CD4-positive, alpha-beta T cell (primary cell): ENCODE measurements around the gene CPVL. TPM values are rescaled to one million over a fixed set of nuclear protein-coding genes. Genes with fewer than 3 reads are reported as not detected.

Source experiments
- ATAC-seq: fragments of 200-7000 bp; cut with Tn5 transposase; one replicate; pipeline ENCODE4 v1.10.0; 2022; ENCODE audit warnings: mild to moderate bottlenecking; ENCODE audit not compliant: poor library complexity
- CTCF ChIA-PET: fragments of 350-600 bp; sonication (Branson Sonifier 250); formaldehyde crosslinking; loops from one replicate; lab custom pipeline; 2021; ENCODE audit warnings: antibody characterized with exemption, inconsistent platforms; lab: Charles Lee
- POLR2A ChIA-PET: fragments of 350-600 bp; sonication (Branson Sonifier 250); formaldehyde crosslinking; loops from one replicate; lab custom pipeline; 2021; ENCODE audit warnings: antibody characterized with exemption, inconsistent platforms; lab: Charles Lee
- DNase-seq, 14 experiments: peaks; one replicate each; pipeline ENCODE4 v3.0.0-alpha.2; 2013 to 2020; ENCODE audit warnings: mixed read lengths in 2 of 14
- H3K27ac ChIP-seq, 2 donors: one replicate each; pipeline versions ENCODE4 v1.5.1 to v1.7.0; 2013; ENCODE audit warnings: low read length in 2 of 2, low read depth in 1 of 2, mild to moderate bottlenecking in 1 of 2
- H3K27me3 ChIP-seq, 2 experiments: 1 replicate in 1 of 2; 2 replicates in 1 of 2; pipeline versions ENCODE4 v1.6.1 to v1.7.0; 2013; ENCODE audit warnings: low read length in 2 of 2, control low read depth in 1 of 2, mild to moderate bottlenecking in 1 of 2, moderate library complexity in 1 of 2; ENCODE audit not compliant: insufficient read depth in 2 of 2, control insufficient read depth in 1 of 2
- H3K36me3 ChIP-seq: one replicate; pipeline ENCODE4 v1.6.1; 2013; ENCODE audit warnings: low read length, control low read depth; ENCODE audit not compliant: insufficient read depth
- H3K4me1 ChIP-seq: one replicate; pipeline ENCODE4 v1.6.1; 2013; ENCODE audit warnings: low read length, control low read depth; ENCODE audit not compliant: insufficient read depth
- H3K4me3 ChIP-seq: one replicate; pipeline ENCODE4 v1.5.1; 2013; ENCODE audit warnings: mild to moderate bottlenecking, low read length, moderate library complexity
- H3K9me3 ChIP-seq, 2 experiments: 1 replicate in 1 of 2; 2 replicates in 1 of 2; pipeline versions ENCODE4 v1.6.1 to v1.7.0; 2013; ENCODE audit warnings: low read length in 2 of 2, mild to moderate bottlenecking in 2 of 2, control low read depth in 1 of 2, moderate library complexity in 1 of 2; ENCODE audit not compliant: control insufficient read depth in 1 of 2, insufficient read depth in 1 of 2
- H3K27ac Mint-ChIP-seq: one replicate; pipeline ENCODE4 v1.8.0; 2020; ENCODE audit warnings: mixed read lengths
- H3K27me3 Mint-ChIP-seq: one replicate; pipeline ENCODE4 v1.8.0; 2021; ENCODE audit warnings: mixed read lengths
- H3K36me3 Mint-ChIP-seq: one replicate; pipeline ENCODE4 v1.8.0; 2021; ENCODE audit warnings: low read depth, mixed read lengths
- H3K4me1 Mint-ChIP-seq: one replicate; pipeline ENCODE4 v1.8.0; 2021; ENCODE audit warnings: low read depth, mixed read lengths
- H3K4me3 Mint-ChIP-seq: one replicate; pipeline ENCODE4 v1.8.0; 2020; ENCODE audit warnings: mild to moderate bottlenecking, mixed read lengths
- H3K9me3 Mint-ChIP-seq: one replicate; pipeline ENCODE4 v1.8.0; 2020; ENCODE audit warnings: mixed read lengths
- CTCF ChIP-seq: fragments of 200-600 bp; IDR thresholded peaks from one replicate; pipeline ENCODE4 v1.8.0; 2022; ENCODE audit warnings: antibody characterized with exemption, mild to moderate bottlenecking
- intact Hi-C, 2 experiments: fragments of 100-400 bp; cut with DNase I in 1 of 2; cut with micrococcal nuclease in 1 of 2; formaldehyde crosslinking; loops; one replicate each; pipeline versions ENCODE4 v1.15.1 to v1.9.0; 2023 to 2025; cut with DNase I, micrococcal nuclease
- total RNA-seq, 174 experiments: library from RNA in 2 of 174; stranded (reverse) in 2 of 174; gene quantifications; one replicate each; pipeline ENCODE4 v1.2.3 and lab custom pipeline; 2021 to 2026

Gene CPVL
- total RNA-seq, 2 experiments from 2014 or later: 3.8 to 4.5 TPM

- H3K27ac Mint-ChIP-seq: no peak overlapping the region
- Histone ChIP-seq H3K27me3 (peaks cover 0 to 12% of the 10 kb centered on the region in 2 experiments), H3K4me1 (no peaks in the 10 kb centered on the region), H3K9me3 (peaks cover 0 to 3% of the 10 kb centered on the region in 2 experiments), H3K27ac (no peak overlapping the region), H3K36me3 (no peaks in the 10 kb centered on the region), H3K4me3 (no peak overlapping the region)
- H3K4me3 Mint-ChIP-seq: no peak overlapping the region
- CTCF ChIA-PET: no interaction called here
- TF ChIP-seq CTCF: no peak
- no peaks in the 10 kb centered on the region for H3K36me3 Mint-ChIP-seq
- POLR2A ChIA-PET: no interaction called here
- no peaks in the 10 kb centered on the region for H3K9me3 Mint-ChIP-seq
- H3K4me1 Mint-ChIP-seq: no peaks in the 10 kb centered on the region
- DNase-seq (peak in 2 of 14 experiments; percentile 7 to 8), ATAC-seq (no peak)
- intact Hi-C loops: no loop called here
- H3K27me3 Mint-ChIP-seq: peaks cover 26% of the 10 kb centered on the region
Observed at GRCh38 chr7:28986765-28987110, 159.6 kb downstream of the CPVL start.

GRCh38 chr7:28986028-28986764 is 160.1 kb downstream of the CPVL start:
- ATAC-seq (no peak), DNase-seq (no peak)
- Histone ChIP-seq H3K9me3 (peaks cover 0 to 3% of the 10 kb centered on the region in 2 experiments), H3K27ac (no peak overlapping the region), H3K4me1 (no peaks in the 10 kb centered on the region), H3K36me3 (no peaks in the 10 kb centered on the region), H3K4me3 (no peak overlapping the region), H3K27me3 (peaks cover 0 to 12% of the 10 kb centered on the region in 2 experiments)
- Mint-ChIP-seq H3K27me3 (peaks cover 26% of the 10 kb centered on the region), H3K4me1 (no peaks in the 10 kb centered on the region), H3K27ac (no peak overlapping the region), H3K9me3 (no peaks in the 10 kb centered on the region), H3K36me3 (no peaks in the 10 kb centered on the region), H3K4me3 (no peak overlapping the region)
- intact Hi-C loops: no loop called here
- ChIA-PET CTCF (no interaction called here), POLR2A (no interaction called here)
- TF ChIP-seq CTCF: no peak

GRCh38 chr7:28984631-28985030 is 161.7 kb downstream of the CPVL start:
- H3K27me3 Mint-ChIP-seq: peaks cover 20% of the 10 kb centered on the region
- no peak overlapping the region for H3K4me3 Mint-ChIP-seq
- Histone ChIP-seq H3K4me3 (no peak overlapping the region), H3K27ac (no peak overlapping the region), H3K4me1 (no peaks in the 10 kb centered on the region), H3K9me3 (peaks cover 0 to 3% of the 10 kb centered on the region in 2 experiments), H3K36me3 (no peaks in the 10 kb centered on the region), H3K27me3 (peaks cover 0 to 6% of the 10 kb centered on the region in 2 experiments)
- ChIA-PET CTCF (no interaction called here), POLR2A (no interaction called here)
- DNase-seq (no peak), ATAC-seq (no peak)
- H3K4me1 Mint-ChIP-seq: no peaks in the 10 kb centered on the region
- no peak for TF ChIP-seq CTCF
- H3K36me3 Mint-ChIP-seq: no peaks in the 10 kb centered on the region
- no peak overlapping the region for H3K27ac Mint-ChIP-seq
- intact Hi-C loops: no loop called here
- H3K9me3 Mint-ChIP-seq: no peaks in the 10 kb centered on the region
